H1 (cell line): Measurements from ENCODE around the gene ZWILCH. TPM values are rescaled to one million over a fixed set of nuclear protein-coding genes. Genes with fewer than 3 reads are reported as not detected.

Experiments
- CTCF ChIA-PET: fragments of 300-600 bp; sonication (Branson Sonifier 250); formaldehyde crosslinking; loops from one replicate; lab custom pipeline; 2021; ENCODE audit not compliant: partially characterized antibody; lab: Charles Lee
- POLR2A ChIA-PET: fragments of 300-600 bp; sonication (Branson Sonifier 250); formaldehyde crosslinking; loops from one replicate; lab custom pipeline; 2021; ENCODE audit warnings: inconsistent platforms; ENCODE audit not compliant: partially characterized antibody; lab: Charles Lee
- DNase-seq, 2 experiments: peaks; one replicate each; pipeline versions ENCODE4 v3.0.0 to v3.0.0-alpha.2; 2010 to 2022; ENCODE audit warnings: low spot score in 2 of 2, low read depth in 1 of 2, mixed read lengths in 1 of 2
- FAIRE-seq: peaks from 2 replicates; lab custom pipeline; 2011; peaks lifted over from hg19 to GRCh38; lab: Jason Lieb, UNC
- H2AFZ ChIP-seq: 2 replicates; pipeline ENCODE4 v1.8.1; 2012; ENCODE audit warnings: low read length, inconsistent platforms
- H2AK5ac ChIP-seq: 2 replicates; pipeline ENCODE4 v1.6.1; 2013; ENCODE audit warnings: low read depth, low read length
- H2BK120ac ChIP-seq: replicated peaks from 2 replicates; pipeline ENCODE3; 2013; ENCODE audit warnings: low read depth, low read length, inconsistent platforms
- H2BK12ac ChIP-seq: 2 replicates; pipeline ENCODE4 v1.6.1; 2013; ENCODE audit warnings: low read depth, low read length
- H2BK15ac ChIP-seq: 2 replicates; pipeline ENCODE4 v1.6.1; 2013; ENCODE audit warnings: low read length
- H2BK20ac ChIP-seq: 2 replicates; pipeline ENCODE4 v1.6.1; 2013; ENCODE audit warnings: low read length
- H2BK5ac ChIP-seq: 2 replicates; pipeline ENCODE4 v1.6.1; 2013; ENCODE audit warnings: low read depth, low read length
- H3K14ac ChIP-seq: 2 replicates; pipeline ENCODE4 v1.6.1; 2013; ENCODE audit warnings: inconsistent platforms; ENCODE audit not compliant: insufficient read length
- H3K18ac ChIP-seq: 2 replicates; pipeline ENCODE4 v1.6.1; 2013; ENCODE audit warnings: low read length; ENCODE audit errors: extremely low read depth
- H3K23ac ChIP-seq: 2 replicates; pipeline ENCODE4 v1.6.1; 2013; ENCODE audit warnings: inconsistent platforms; ENCODE audit not compliant: insufficient read length
- H3K23me2 ChIP-seq: 2 replicates; pipeline ENCODE4 v1.6.1; 2013; ENCODE audit warnings: low read depth, low read length
- H3K27ac ChIP-seq: 2 replicates; pipeline ENCODE4 v1.6.1; 2011; ENCODE audit warnings: low read depth, low read length, inconsistent platforms
- H3K27me3 ChIP-seq, 4 experiments: replicated peaks in 1 of 4; 1 replicate in 1 of 4; 2 replicates in 3 of 4; pipeline versions ENCODE4 v1.6.1 to v1.8.1; 2011 to 2013; ENCODE audit warnings: low read length in 3 of 4, mild to moderate bottlenecking in 3 of 4, inconsistent platforms in 2 of 4, mixed read lengths in 2 of 4, moderate library complexity in 1 of 4; ENCODE audit not compliant: control insufficient read depth in 3 of 4, insufficient read depth in 3 of 4; ENCODE audit errors: extremely low read depth in 1 of 4
- H3K36me3 ChIP-seq, 4 experiments: 2 replicates each; pipeline versions ENCODE4 v1.6.1 to v1.8.1; 2011 to 2013; ENCODE audit warnings: mild to moderate bottlenecking in 4 of 4, low read length in 3 of 4, moderate library complexity in 2 of 4, control low read depth in 1 of 4, inconsistent platforms in 1 of 4; ENCODE audit not compliant: insufficient read depth in 4 of 4, control insufficient read depth in 2 of 4
- H3K4ac ChIP-seq: replicated peaks from 2 replicates; pipeline ENCODE3; 2013; ENCODE audit warnings: low read length, low read depth, mixed read lengths, inconsistent platforms; ENCODE audit not compliant: insufficient read length
- H3K4me1 ChIP-seq, 4 experiments: replicated peaks in 1 of 4; 1 replicate in 1 of 4; 2 replicates in 3 of 4; pipeline versions ENCODE4 v1.6.1 to v1.8.1; 2011 to 2013; ENCODE audit warnings: low read length in 3 of 4, inconsistent platforms in 2 of 4, mixed read lengths in 1 of 4; ENCODE audit not compliant: insufficient read depth in 4 of 4, control insufficient read depth in 3 of 4
- H3K4me2 ChIP-seq, 2 experiments: 2 replicates each; pipeline versions ENCODE4 v1.6.1 to v1.8.1; 2011 to 2013; ENCODE audit warnings: low read depth in 2 of 2, low read length in 2 of 2, control low read depth in 1 of 2, inconsistent platforms in 1 of 2, mild to moderate bottlenecking in 1 of 2; ENCODE audit not compliant: insufficient read depth in 1 of 2
- H3K4me3 ChIP-seq, 4 experiments: fragments of 200-600, 300-600 bp in 1 of 4; sonication (generic), shearing (Covaris generic), sonication (Bioruptor Twin) in 1 of 4; 2 replicates each; pipeline versions ENCODE4 v1.5.1 to v1.8.1; 2011 to 2016; ENCODE audit warnings: low read length in 4 of 4, low read depth in 3 of 4, control low read depth in 2 of 4, inconsistent platforms in 2 of 4, mild to moderate bottlenecking in 2 of 4, mixed read lengths in 1 of 4, moderate library complexity in 1 of 4; ENCODE audit not compliant: insufficient read depth in 2 of 4; ENCODE audit errors: extremely low read depth in 1 of 4
- H3K56ac ChIP-seq: replicated peaks from 2 replicates; pipeline ENCODE3; 2013; ENCODE audit warnings: low read depth, mild to moderate bottlenecking, mixed read lengths, low read length, inconsistent platforms; ENCODE audit not compliant: insufficient read length
- H3K79me1 ChIP-seq: 2 replicates; pipeline ENCODE4 v1.6.1; 2013; ENCODE audit warnings: low read depth, low read length, control low read depth
- H3K79me2 ChIP-seq, 2 experiments: 2 replicates each; pipeline versions ENCODE4 v1.6.1 to v1.8.1; 2012 to 2013; ENCODE audit warnings: low read length in 2 of 2, mild to moderate bottlenecking in 2 of 2, inconsistent platforms in 1 of 2; ENCODE audit not compliant: insufficient read depth in 2 of 2, control insufficient read depth in 1 of 2
- H3K9ac ChIP-seq, 4 experiments: replicated peaks in 1 of 4; 1 replicate in 1 of 4; 2 replicates in 3 of 4; pipeline versions ENCODE4 v1.6.1 to v1.8.1; 2011 to 2013; ENCODE audit warnings: low read depth in 3 of 4, low read length in 3 of 4, control low read depth in 2 of 4, mild to moderate bottlenecking in 2 of 4, moderate library complexity in 2 of 4, inconsistent platforms in 1 of 4; ENCODE audit errors: extremely low read depth in 1 of 4
- H3K9me3 ChIP-seq, 2 experiments: 2 replicates each; pipeline versions ENCODE4 v1.6.1 to v1.8.1; 2012 to 2013; ENCODE audit warnings: mild to moderate bottlenecking in 2 of 2, moderate library complexity in 2 of 2, control low read depth in 1 of 2, inconsistent platforms in 1 of 2, low read depth in 1 of 2, low read length in 1 of 2, mixed read lengths in 1 of 2; ENCODE audit not compliant: insufficient read depth in 2 of 2
- H4K20me1 ChIP-seq, 2 experiments: replicated peaks in 1 of 2; 2 replicates each; pipeline versions ENCODE3 to v1.8.1; 2011 to 2013; ENCODE audit warnings: inconsistent platforms in 2 of 2, low read length in 2 of 2, mild to moderate bottlenecking in 1 of 2; ENCODE audit not compliant: insufficient read depth in 2 of 2, control insufficient read depth in 1 of 2
- H4K5ac ChIP-seq: 2 replicates; pipeline ENCODE4 v1.6.1; 2013; ENCODE audit warnings: low read length, low read depth, mixed read lengths, inconsistent platforms; ENCODE audit not compliant: insufficient read length
- H4K8ac ChIP-seq: 2 replicates; pipeline ENCODE4 v1.8.0; 2013; ENCODE audit warnings: mild to moderate bottlenecking, moderate library complexity, low read length, inconsistent platforms; ENCODE audit not compliant: insufficient read depth; ENCODE audit errors: extremely low read depth
- H4K91ac ChIP-seq: replicated peaks from 2 replicates; pipeline ENCODE3; 2013; ENCODE audit warnings: low read length, mixed read lengths, inconsistent platforms; ENCODE audit not compliant: insufficient read length
- CEBPB ChIP-seq: IDR thresholded peaks from 2 replicates; pipeline ENCODE4 v1.6.1; 2012; ENCODE audit warnings: low read depth, low read length
- PHF8 ChIP-seq: fragments of 200-600 bp; sonication (generic); conservative IDR thresholded peaks from 2 replicates; pipeline ENCODE4 v1.7.1; 2012; ENCODE audit warnings: low read depth, mild to moderate bottlenecking, inconsistent platforms, low read length, moderate library complexity
- RAD21 ChIP-seq, 2 experiments: IDR thresholded peaks in 1 of 2; conservative IDR thresholded peaks in 1 of 2; 2 replicates each; pipeline ENCODE4 v1.6.1; 2011; ENCODE audit warnings: low read depth in 2 of 2, low read length in 2 of 2, improper control_type of control experiment in 1 of 2, inconsistent platforms in 1 of 2, mild to moderate bottlenecking in 1 of 2, moderate library complexity in 1 of 2
- SIN3A ChIP-seq, 2 experiments: IDR thresholded peaks in 1 of 2; conservative IDR thresholded peaks in 1 of 2; 2 replicates each; pipeline ENCODE4 v1.6.1; 2011 to 2012; ENCODE audit warnings: low read length in 2 of 2, improper control_type of control experiment in 1 of 2, low read depth in 1 of 2, mild to moderate bottlenecking in 1 of 2
- WGBS, 2 experiments: shearing (Covaris generic) in 1 of 2; methylation state at CpG; one replicate each; pipeline versions ENCODE4 v1.1.6 to v1.1.7; 2013 to 2015; ENCODE audit warnings: low lambda C conversion rate in 2 of 2, mixed read lengths in 2 of 2, inconsistent platforms in 1 of 2, low coverage in 1 of 2, missing lambda C conversion rate in 1 of 2; ENCODE audit not compliant: insufficient replicate concordance in 2 of 2, insufficient coverage in 1 of 2, insufficient read length in 1 of 2; ENCODE audit errors: extremely low coverage in 1 of 2, missing lambda C conversion rate in 1 of 2; 5-methylcytosine and 5-hydroxymethylcytosine counted together
- polyA plus RNA-seq, 7 experiments: library from polyadenylated mRNA; depleted of rRNA in 3 of 7; stranded (reverse) in 5 of 7; unstranded in 2 of 7; fragments of >200 nt in 5 of 7; fragments of 200-250 nt in 2 of 7; gene quantifications; 1 replicate in 5 of 7; 2 replicates in 1 of 7; 4 replicates in 1 of 7; pipeline versions ENCODE4 v1.2.1 to v1.2.3, GENCODE V29; 2011 to 2013; ENCODE audit warnings: missing spikeins in 2 of 7, mixed read lengths in 2 of 7
- total RNA-seq: library from RNA; stranded (reverse); fragmentation: NEBNext Ultra II Directional; extraction: Animal tissue kit (Norgen Biotek cat#: 25700); gene quantifications from 2 replicates; pipeline ENCODE4 v1.2.1, GENCODE V29; 2021

The ZWILCH gene
- total and polyA plus RNA-seq, 2 of the 8 experiments (the other 6 are each of a cell fraction or from before 2014, with no cell fraction given) = 18.1 to 61.5 TPM

- no peaks in the 10 kb centered on the region for H4K20me1 ChIP-seq
- FAIRE-seq = no peak
- H3K4me1 ChIP-seq = peaks cover 0 to 2% (median 0%) of the 10 kb centered on the region in 4 experiments; a peak in 1 of 7 replicates
- H3K4ac ChIP-seq = no peak overlapping the region
- no peaks in the 10 kb centered on the region for H3K23me2 ChIP-seq
- H3K14ac ChIP-seq = no peak overlapping the region
- no peak overlapping the region for H3K23ac ChIP-seq
- no peak overlapping the region for H3K56ac ChIP-seq
- H3K79me2 ChIP-seq = no peaks in the 10 kb centered on the region
- no peak overlapping the region for H4K8ac ChIP-seq
- no peak for DNase-seq
- H2BK15ac ChIP-seq = no peak overlapping the region
- no peak overlapping the region for H3K4me2 ChIP-seq
- no peak overlapping the region for H3K27ac ChIP-seq
- H4K91ac ChIP-seq = no peak overlapping the region
- no peak overlapping the region for H4K5ac ChIP-seq
- no peaks in the 10 kb centered on the region for H3K9me3 ChIP-seq
- H3K9ac ChIP-seq = no peak overlapping the region
- no peak overlapping the region for H2BK120ac ChIP-seq
- no peak overlapping the region for H2BK5ac ChIP-seq
- no peak overlapping the region for H3K4me3 ChIP-seq
- H2BK12ac ChIP-seq = no peak overlapping the region
- H3K27me3 ChIP-seq = no peaks in the 10 kb centered on the region; a peak in 1 of 7 replicates
- H3K18ac ChIP-seq = no peak overlapping the region
- POLR2A ChIA-PET = no interaction called here
- H2BK20ac ChIP-seq = no peak overlapping the region
- no peaks in the 10 kb centered on the region for H3K79me1 ChIP-seq
- no peaks in the 10 kb centered on the region for H3K36me3 ChIP-seq
- CTCF ChIA-PET = interaction anchor here (0.6 to 1.9 kb wide), 8 partner anchors 9 to 325 kb away, joined by 3 to 9 read pairs (median 4); no protein-coding TSS in a partner anchor
- H2AK5ac ChIP-seq = no peak overlapping the region
- H2AFZ ChIP-seq = no peak overlapping the region
- 85% methylated on average over 10 of the region's 10 CpGs; no CpG with 5 or more reads in 1 of the 2 experiments for WGBS, 2 experiments
- no peak for TF ChIP-seq CEBPB
- TF ChIP-seq PHF8 = no peak
- no peak for TF ChIP-seq RAD21 (IDR thresholded peaks at IDR 0.05 in 1 of 2, conservative IDR thresholded peaks at IDR 0.05 in 1 of 2; ENCODE audit: low read depth in 2 of 2, low read length in 2 of 2)
- TF ChIP-seq SIN3A (conservative IDR thresholded peaks at IDR 0.05 in 1 of 2, IDR thresholded peaks at IDR 0.05 in 1 of 2; ENCODE audit: low read depth in 1 of 2, low read length in 2 of 2) = no peak
Measured at GRCh38 chr15:66578286-66578875, 73.3 kb downstream of the ZWILCH start.
